ENCODE results near the gene SLC25A4.
"Not testable (repeated sequence)": the region's sequence is repeated elsewhere in the genome, so short reads cannot be mapped to it uniquely, and the experiment has no call there.

Gene SLC25A4

GRCh38 chr4:185183622-185184281, 40.7 kb downstream of the SLC25A4 start:
- DNase-seq (ENCODE audit: low spot score) = peak; percentile 77

GRCh38 chr4:185186769-185187168, 43.7 kb downstream of the SLC25A4 start:
- DNase-seq (ENCODE audit: low spot score) = no peak

- DNase-seq (ENCODE audit: low spot score) = no peak
Measured at GRCh38 chr4:185189606-185190305, 46.7 kb downstream of the SLC25A4 start.

GRCh38 chr4:185190306-185190856, 47.3 kb downstream of the SLC25A4 start:
- DNase-seq (ENCODE audit: low spot score) = no peak

- no peak for DNase-seq (ENCODE audit: low spot score)
Measured at GRCh38 chr4:185192059-185192458, 49.0 kb downstream of the SLC25A4 start.

GRCh38 chr4:185194924-185195888, 52.1 kb downstream of the SLC25A4 start:
- no peak for DNase-seq (ENCODE audit: low spot score)

GRCh38 chr4:185196437-185196836, 53.4 kb downstream of the SLC25A4 start:
- DNase-seq (ENCODE audit: low spot score) = no peak

GRCh38 chr4:185198189-185198588, 55.1 kb downstream of the SLC25A4 start:
- not testable (repeated sequence) for DNase-seq (ENCODE audit: low spot score)

Data from CD4-positive, alpha-beta T cell treated with Interleukin-6 at 100 ng/mL for 8 hours (primary cell).